ENCODE measurements around the gene CEP72.
"Not testable (repeated sequence)": the region's sequence is repeated elsewhere in the genome, so short reads cannot be mapped to it uniquely, and the experiment has no call there.

CEP72 gene

DNA sequence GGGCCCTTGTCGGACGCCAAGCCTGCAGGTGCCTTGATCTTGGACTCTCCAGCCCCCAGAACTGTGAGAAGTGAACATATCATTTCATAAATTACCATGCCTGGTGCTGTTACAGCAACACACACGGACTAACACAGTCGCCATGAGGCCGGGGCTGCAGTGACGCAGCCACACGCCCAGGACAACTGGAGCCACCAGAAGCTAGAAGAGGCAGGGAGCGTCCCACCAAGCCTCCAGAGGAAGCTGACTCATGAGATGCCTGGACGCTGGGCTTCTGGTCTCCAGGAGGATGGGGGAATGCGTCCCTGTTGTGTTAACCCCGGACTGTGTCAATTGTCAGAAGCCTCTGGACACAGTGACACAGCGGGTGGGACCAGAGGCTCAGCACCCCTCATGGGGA lies 74.8 kb downstream of the CEP72 start:
- DNase-seq: not testable (repeated sequence)

DNA sequence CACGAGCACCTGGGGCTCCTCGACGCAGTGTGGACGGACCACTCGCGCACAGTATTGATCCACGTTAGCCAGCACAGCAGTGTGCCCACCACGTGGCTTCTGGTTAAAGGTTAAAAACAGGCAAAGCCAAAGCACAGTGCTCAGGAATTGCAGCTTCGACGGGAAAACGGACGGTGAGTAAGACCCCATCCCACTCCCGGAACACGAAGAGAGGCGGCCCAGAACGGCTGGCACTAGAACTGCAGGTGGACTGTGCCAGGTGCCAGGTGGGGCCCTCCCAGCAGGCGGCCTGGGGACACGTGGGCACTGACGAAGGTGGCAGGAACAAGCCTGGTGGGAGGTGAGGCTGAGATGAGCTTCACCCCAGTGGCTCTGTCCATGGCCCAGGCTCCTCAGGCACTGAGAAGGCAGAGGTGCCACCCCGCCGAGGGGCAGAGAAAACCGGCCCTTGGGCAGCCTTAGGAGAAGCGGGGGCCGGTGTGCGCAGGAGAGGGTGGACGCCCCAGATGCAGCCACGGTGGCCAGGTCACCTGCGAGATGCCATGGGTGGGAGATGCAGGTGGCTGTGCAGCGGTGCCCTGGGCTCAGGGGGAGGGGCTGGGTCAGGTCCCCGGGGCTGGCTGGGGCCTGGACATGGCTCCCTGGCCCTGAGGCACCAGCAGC lies 76.3 kb downstream of the CEP72 start:
- DNase-seq: not testable (repeated sequence)

DNA sequence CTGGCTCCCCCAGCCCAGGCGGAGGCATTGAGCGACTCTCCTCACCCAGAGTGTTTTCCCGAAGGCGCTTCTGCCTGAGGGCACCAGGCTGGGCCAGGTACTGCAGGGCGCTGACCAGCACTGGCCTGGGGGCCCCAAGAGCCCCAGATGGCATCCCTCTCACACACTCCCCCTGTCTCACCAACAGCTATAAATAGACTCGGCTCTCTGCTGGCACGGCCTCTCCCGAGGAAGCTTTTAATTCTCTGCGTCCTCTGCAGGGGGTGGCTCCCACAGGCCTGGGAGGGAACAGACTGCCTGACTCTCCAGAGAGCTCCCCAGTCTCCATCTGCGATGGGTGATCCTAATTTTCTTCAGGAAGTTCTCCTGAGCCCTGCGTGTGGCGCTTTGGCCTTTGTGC lies 78.2 kb downstream of the CEP72 start:
- DNase-seq: not testable (repeated sequence)

DNA sequence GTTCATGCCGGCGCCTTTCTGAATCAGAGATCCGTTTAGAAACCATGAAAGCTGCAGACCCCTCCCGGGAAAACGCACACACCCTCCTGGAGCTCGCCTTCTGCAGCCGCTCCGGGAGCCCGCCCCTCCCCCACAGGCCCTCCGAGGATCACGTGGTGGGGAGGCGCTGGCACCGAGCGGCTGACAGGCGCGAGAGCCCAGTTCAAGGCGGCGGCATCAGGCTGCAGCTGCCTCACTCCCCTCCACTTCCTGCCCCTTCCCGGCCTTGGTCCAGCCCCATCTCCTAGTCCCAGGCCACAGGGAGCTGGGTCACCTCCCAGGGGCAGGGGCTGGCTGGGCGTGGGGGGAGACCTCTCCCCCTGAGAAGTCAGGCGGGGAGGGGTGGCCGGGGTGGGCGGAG lies 78.9 kb downstream of the CEP72 start:
- DNase-seq: not testable (repeated sequence)

DNA sequence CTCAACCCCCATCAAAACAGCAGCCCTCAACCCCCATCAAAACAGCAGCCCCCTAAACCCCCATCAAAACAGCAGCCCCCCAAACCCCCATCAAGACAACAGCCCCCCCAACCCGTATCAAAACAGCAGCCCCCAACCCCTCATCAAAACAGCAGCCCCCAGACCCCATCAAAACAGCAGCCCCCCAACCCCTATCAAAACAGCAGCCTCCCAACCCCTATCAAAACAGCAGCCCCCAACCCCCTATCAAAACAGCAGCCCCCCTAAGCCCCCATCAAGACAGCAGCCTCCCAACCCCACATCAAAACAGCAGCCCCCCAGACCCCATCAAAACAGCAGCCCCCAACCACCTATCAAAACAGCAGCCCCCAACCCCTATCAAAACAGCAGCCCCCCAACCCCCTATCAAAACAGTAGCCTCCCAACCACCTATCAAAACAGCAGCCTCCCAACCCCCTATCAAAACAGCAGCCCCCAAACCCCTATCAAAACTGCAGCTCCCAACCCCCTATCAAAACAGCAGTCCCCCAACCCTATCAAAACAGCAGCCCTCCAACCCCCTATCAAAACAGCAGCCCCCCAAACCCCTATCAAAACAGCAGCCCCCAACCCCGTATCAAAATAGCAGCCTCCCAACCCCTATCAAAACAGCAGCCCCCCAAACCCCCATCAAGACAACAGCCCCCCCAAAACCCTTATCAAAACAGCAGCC lies 79.8 kb downstream of the CEP72 start:
- no peak for DNase-seq

DNA sequence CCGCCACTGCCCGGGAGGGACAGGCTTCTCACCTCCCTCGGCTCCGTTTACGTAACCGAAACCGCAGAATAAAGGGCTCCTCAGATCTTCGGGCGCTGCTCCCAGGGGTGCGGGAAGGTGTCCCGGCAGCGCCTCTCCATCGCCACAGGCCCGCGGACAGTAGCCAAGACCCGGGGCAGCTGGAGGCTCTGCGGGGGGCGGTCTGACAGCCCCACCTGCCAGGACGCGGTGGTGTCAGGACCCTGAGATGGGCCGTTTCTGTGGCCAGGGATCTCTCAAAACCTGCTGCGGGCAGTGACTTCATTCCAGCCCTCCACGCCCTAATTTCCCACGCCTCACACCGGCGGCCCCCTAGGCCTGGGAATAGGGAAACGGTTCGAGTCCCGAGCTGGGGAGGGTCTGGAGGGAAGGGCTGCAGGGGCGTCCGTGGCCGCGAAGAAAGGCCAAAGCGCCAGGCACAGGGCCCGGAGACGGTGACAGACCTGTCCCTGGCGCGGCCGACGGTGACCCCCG lies 80.4 kb downstream of the CEP72 start:
- not testable (repeated sequence) for DNase-seq

DNA sequence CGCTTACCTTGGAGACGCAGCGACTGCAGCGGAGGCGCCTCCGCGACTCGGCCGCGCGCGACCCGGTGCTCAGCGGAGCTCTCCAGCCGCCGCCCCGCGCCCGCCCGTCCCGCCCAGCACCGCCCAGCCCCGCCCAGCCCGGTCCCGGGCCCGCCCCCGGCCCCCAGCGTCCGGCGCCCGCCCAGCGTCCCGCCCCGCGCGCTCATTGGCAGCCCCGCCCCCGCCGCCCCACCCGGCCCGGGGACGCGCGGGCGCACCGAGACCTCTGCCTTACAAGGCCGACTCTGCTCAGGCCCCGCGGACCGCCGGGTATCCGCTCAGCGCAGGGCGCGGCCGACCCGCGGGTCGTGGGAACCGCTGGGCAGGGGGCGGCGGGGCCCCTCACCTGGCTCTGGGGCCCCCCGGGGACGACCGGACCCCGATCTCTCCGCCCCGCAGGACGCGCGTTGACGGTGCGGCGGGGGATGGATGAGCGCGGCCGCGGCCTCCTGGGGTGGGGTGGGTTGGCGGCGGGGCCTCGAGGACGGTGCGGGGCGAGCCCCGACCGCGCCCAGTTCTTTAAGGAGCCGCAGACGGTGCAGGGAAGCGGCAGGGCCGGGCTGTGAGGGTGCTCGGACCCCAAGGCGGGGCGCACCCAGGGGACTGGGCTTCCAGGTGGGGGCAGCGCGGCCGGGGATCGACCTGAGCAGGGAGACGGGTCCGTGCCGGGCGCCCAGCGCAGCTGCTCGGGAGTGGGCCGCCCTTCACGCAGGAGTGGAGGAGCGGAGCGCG lies 81.3 kb downstream of the CEP72 start, which contains the start of gene TPPP:
TSS of gene TPPP (minus strand) at position 82 of the 771 bp plus-strand sequence. CDS start 15,292 bp downstream, outside the sequence.
- DNase-seq: peak; percentile 49

DNA sequence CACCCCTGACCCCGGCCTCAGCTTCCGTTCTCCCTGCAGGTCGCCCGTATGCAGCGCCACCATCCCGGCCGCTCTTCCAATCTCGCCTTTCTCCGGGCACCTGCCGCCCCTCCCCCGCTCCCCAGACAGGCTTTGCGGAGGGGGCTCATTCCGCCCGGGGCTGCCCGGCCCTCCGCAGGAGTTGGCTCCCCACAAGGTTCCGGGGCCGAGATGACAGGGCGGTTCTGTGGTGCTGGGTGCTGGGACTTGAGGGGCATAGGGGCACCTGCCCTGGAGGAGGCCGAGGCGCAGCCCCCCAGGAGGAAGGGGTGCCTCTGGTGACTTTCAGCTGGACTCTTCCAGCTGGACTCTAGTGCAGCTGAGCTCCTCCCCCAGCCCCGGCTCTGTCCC lies 81.9 kb downstream of the CEP72 start:
- DNase-seq: not testable (repeated sequence)

DNA sequence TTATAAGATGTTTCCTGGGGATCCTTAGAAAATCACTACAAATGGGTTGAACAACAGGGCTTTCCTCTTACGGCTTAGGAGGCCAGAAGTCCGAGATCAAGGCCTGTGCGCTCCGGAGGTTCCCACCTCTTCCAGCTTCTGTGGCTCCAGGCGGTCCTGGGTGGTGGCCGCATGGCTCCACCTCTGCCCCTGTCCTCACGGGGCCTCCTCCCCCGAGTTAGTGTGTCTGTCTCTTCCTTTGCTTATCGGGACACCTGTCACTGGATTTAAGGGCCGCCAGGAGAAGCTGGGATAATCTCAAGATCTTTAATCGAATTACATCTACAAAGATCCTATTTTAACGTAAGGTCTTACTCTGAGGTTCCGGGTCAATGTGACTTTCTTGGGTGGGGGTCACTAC lies 83.3 kb downstream of the CEP72 start:
- DNase-seq: not testable (repeated sequence)

DNA sequence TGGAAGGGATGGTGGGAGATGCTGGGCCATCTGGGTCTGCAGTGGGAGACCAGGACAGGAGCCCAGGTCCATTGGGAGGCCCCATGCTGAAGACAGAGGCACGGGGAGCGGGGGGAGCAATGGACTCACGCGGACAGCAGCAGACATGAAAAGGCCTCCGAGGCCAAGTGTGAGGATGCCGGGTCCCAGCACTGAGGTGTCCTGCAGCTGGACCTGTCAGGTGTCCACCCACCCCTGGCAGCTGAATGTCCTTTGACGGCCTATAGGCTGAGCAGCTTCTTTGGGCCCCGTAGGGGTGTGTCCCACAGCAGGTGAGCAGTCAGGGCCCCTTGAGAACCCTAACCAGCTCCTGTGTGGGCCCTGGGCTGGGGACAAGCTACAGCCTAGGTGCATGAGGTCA lies 84.1 kb downstream of the CEP72 start:
- not testable (repeated sequence) for DNase-seq

DNA sequence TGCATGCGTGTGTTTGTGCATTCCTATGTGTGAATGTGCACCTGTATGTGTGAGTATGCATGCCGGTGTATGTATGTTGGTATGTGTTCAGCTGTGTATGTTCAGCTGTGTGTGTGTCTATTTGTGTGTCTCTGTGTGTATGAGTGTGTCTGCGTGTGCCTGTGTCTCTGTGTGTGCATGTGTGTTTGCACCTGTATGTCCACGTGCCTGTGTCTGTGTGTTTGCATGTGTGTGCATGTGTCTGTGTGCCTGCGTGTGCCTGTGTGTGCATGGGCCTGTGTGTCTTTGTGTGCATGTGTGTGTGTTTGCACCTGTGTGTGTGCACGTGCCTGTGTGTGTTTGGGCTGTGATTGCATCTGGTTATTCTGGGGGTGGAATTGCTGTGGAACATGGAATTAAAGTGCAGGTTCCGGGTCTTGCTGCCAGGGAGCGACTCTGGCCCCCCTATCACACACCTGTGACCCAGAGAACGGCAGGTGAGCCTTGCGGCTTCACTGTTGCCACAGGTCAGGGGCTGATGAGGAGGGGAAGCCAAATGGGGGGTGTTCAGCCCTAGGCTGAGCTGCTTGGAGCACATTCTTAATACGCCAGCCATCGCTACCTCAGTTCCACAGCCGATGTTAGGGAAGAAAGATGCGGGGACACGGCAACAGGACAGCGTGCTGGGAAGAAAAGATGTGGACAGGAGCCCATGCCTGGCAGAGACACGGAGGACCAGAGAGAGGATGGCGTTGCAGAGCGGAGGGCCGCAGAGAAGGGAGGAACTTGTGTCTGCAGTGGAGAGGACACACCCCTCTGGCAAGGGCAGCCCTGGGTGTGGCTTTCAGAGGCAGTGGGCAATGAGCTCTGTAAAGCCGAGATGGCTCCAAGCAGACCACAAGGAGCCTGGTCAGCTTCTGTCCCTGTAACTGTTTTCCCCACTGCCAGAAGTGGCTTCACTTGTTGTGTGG lies 84.9 kb downstream of the CEP72 start:
- DNase-seq: not testable (repeated sequence)

Measured in HCEC 1CT (cell line).